ENCODE results near the gene TNC.

Gene TNC

DNA sequence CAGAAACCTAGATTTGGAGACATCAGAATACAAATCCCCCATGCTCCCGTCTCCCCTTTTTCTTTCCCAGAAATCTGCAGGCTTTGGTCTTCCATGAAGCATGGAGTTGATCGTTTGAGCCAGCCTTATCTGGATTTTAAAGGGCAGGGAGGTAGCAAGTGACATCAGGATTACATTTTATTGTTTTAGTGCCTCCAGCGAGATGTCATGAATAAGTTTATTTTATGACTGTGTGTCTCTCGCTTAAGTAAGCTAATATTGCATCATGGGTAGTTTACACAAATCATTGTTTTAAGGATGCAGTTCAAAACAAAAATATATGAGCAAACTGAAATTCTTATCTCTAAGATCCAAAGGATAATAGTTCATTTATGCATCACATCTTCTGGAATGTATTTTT lies 136.9 kb downstream of the TNC start:
- no peak overlapping the region for H3K4me3 ChIP-seq (ENCODE audit: low read depth, low read length)

DNA sequence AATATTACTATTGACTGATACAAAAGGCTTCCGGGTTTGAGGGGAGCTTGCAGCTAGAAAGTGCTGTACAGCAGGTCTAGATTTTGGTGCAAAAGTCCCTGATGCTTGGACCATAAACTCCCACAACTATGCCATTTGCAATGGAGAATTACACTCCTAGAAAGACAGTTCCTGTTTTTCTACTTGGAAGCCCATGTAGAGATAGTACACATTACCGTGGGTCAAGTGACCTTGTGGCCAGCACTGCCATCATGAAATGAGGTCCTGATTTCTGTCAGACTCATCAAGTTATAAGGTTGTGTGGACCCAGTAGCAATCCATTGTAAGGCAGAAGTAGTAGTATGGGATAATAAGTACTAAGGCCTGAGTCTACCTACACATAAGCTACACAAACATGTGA lies 144.7 kb downstream of the TNC start:
- H3K4me3 ChIP-seq (ENCODE audit: low read depth, low read length) = no peak overlapping the region

DNA sequence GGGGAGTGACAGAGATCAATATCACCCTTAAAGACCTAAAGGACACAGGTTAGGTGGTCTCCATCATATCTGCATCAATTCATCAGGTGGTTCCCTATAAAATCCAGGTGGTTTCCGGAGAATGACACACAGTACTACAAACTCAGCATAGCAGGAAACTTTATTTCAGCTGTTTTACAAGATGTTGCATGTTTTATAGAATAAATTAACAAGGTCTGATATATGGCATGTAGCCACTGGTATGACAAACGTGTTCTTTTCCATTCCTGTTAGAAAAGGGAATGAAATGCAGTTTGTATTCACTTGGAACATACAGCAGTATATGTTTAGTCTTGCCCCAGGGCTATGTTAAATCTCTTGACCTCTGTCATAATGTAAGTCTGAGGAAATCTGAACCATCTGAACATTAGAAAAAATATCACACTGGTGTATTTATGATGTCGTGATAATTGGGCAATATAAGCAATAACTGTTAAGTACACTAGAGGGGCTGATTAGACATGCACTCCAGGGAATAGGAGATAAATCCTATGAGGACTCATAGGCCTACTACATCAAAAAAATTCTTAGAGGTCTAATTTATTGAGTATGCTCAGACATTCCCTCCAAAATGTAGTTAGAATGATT lies 145.3 kb downstream of the TNC start:
- H3K4me3 ChIP-seq (ENCODE audit: low read depth, low read length) = no peak overlapping the region
